ENCODE measurements around the gene ADAM12. TPM values are rescaled to one million over a fixed set of nuclear protein-coding genes. Genes with fewer than 3 reads are reported as not detected.

Gene ADAM12
- total and polyA plus RNA-seq, 9 of the 15 experiments (the other 6 are each of a cell fraction or from before 2014, with no cell fraction given) = not detected

DNA sequence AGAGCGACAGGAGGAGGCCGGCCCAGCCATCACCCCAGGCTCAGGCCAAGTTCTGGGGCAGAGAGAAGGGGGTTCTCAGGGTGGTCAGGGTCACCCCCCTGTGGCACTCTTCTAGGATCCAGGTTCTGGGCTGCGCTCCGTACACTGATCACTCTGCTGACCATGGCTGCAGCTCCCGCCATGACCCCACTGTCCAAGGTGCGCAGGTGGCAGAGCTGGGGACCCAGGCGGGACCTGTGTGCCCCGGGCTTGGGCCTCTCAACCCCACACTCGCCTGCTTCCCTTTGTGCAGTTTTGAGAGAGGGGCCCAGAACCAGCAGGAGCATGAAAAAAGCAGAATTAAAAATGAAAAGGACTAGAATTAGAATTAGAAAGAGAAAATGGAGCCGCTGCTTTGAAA is 264.8 kb downstream of the ADAM12 start (continued):
- TF ChIP-seq SRSF7 (optimal IDR thresholded peaks at IDR 0.05; ENCODE audit: low read depth, low read length) = no peak
- no peak for TF ChIP-seq MYBL2 (IDR thresholded peaks at IDR 0.05; ENCODE audit: low read depth)
- no peak for TF ChIP-seq MYBL2 (CRISPR knock-in tag; IDR thresholded peaks at IDR 0.05; ENCODE audit: borderline replicate concordance)
- no peak for TF ChIP-seq SPI1 (IDR thresholded peaks at IDR 0.05; ENCODE audit: borderline replicate concordance, low read depth, low read length)
- no peak for TF ChIP-seq ETS2 (tag; IDR thresholded peaks at IDR 0.05; ENCODE audit: borderline replicate concordance, poor library complexity, severe bottlenecking)
- TF ChIP-seq NFATC3 (IDR thresholded peaks at IDR 0.05) = no peak
- TF ChIP-seq ILK (tag; IDR thresholded peaks at IDR 0.05; ENCODE audit: borderline replicate concordance, low read depth) = no peak

GRCh38 chr10:126122881-126123280 is 265.4 kb downstream of the ADAM12 start:
- intact Hi-C loops (cut with micrococcal nuclease) (no loop called here), in situ Hi-C loops (cut with MboI) (no loop called here)
- no peaks in the 10 kb centered on the region for H3K79me2 ChIP-seq (ENCODE audit: control insufficient read depth, insufficient read depth, low read length)
- no peaks in the 10 kb centered on the region for H3K4me1 ChIP-seq (replicated peaks in 1 of 2; ENCODE audit: control insufficient read depth in 2 of 2, insufficient read depth in 2 of 2, low read length in 2 of 2)
- H3K4me3 ChIP-seq = no peak overlapping the region
- no peak for FAIRE-seq
- no peak overlapping the region for H3K9ac ChIP-seq (ENCODE audit: insufficient read depth in 1 of 2, low read depth in 2 of 2, low read length in 2 of 2)
- H3K9me1 ChIP-seq (ENCODE audit: control insufficient read depth, insufficient read depth, low read length) = no peaks in the 10 kb centered on the region
- no peaks in the 10 kb centered on the region for H3K27me3 ChIP-seq (ENCODE audit: control insufficient read depth in 2 of 2, insufficient read depth in 2 of 2, low read length in 2 of 2)
- WGBS (ENCODE audit: insufficient coverage, low coverage, missing lambda C conversion rate) = 0% methylated on average over 1 of the region's 1 CpG
- no peak overlapping the region for H3K27ac ChIP-seq (ENCODE audit: extremely low read depth, low read depth, low read length)
- ATAC-seq = no peak
- no peaks in the 10 kb centered on the region for H4K20me1 ChIP-seq (replicated peaks; ENCODE audit: control insufficient read depth, insufficient read depth, low read length)
- no peak for DNase-seq (ENCODE audit: extremely low read depth in 1 of 4, low spot score in 3 of 4)
- H3K9me3 ChIP-seq (replicated peaks; ENCODE audit: control insufficient read depth, insufficient read depth, low read depth, low read length) = no peaks in the 10 kb centered on the region
- H3K4me2 ChIP-seq (ENCODE audit: insufficient read depth, low read length) = no peak overlapping the region
- BruUV-seq (replicated peaks) = no TSS peak
- CTCF ChIA-PET (ENCODE audit: low intra/inter-chr PET ratio) = no interaction called here
- H2AFZ ChIP-seq (ENCODE audit: low read depth, low read length) = no peak overlapping the region
- no peaks in the 10 kb centered on the region for H3K36me3 ChIP-seq (ENCODE audit: control insufficient read depth, insufficient read depth, low read length)
- POLR2A ChIA-PET = no interaction called here
- TF ChIP-seq ZNF184 (CRISPR knock-in tag; IDR thresholded peaks at IDR 0.05) (no peak), U2AF1 (optimal IDR thresholded peaks at IDR 0.05; ENCODE audit: low read depth, low read length) (no peak), ZNF655 (CRISPR knock-in tag; IDR thresholded peaks at IDR 0.05) (no peak), GTF2F1 (IDR thresholded peaks at IDR 0.05; ENCODE audit: low read depth, low read length) (no peak), CBX8 (IDR thresholded peaks at IDR 0.05; ENCODE audit: borderline replicate concordance, extremely low read depth, low read depth, low read length, poor library complexity, severe bottlenecking) (no peak), ZBTB1 (CRISPR knock-in tag; IDR thresholded peaks at IDR 0.05; ENCODE audit: borderline replicate concordance, low read depth) (no peak)
- TF ChIP-seq, protein P1, sequence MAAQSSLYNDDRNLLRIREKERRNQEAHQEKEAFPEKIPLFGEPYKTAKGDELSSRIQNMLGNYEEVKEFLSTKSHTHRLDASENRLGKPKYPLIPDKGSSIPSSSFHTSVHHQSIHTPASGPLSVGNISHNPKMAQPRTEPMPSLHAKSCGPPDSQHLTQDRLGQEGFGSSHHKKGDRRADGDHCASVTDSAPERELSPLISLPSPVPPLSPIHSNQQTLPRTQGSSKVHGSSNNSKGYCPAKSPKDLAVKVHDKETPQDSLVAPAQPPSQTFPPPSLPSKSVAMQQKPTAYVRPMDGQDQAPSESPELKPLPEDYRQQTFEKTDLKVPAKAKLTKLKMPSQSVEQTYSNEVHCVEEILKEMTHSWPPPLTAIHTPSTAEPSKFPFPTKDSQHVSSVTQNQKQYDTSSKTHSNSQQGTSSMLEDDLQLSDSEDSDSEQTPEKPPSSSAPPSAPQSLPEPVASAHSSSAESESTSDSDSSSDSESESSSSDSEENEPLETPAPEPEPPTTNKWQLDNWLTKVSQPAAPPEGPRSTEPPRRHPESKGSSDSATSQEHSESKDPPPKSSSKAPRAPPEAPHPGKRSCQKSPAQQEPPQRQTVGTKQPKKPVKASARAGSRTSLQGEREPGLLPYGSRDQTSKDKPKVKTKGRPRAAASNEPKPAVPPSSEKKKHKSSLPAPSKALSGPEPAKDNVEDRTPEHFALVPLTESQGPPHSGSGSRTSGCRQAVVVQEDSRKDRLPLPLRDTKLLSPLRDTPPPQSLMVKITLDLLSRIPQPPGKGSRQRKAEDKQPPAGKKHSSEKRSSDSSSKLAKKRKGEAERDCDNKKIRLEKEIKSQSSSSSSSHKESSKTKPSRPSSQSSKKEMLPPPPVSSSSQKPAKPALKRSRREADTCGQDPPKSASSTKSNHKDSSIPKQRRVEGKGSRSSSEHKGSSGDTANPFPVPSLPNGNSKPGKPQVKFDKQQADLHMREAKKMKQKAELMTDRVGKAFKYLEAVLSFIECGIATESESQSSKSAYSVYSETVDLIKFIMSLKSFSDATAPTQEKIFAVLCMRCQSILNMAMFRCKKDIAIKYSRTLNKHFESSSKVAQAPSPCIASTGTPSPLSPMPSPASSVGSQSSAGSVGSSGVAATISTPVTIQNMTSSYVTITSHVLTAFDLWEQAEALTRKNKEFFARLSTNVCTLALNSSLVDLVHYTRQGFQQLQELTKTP (IDR thresholded peaks at IDR 0.05; ENCODE audit: low read depth in 1 of 2, partially characterized antibody in 2 of 2) = no peak
- TF ChIP-seq, protein P2, sequence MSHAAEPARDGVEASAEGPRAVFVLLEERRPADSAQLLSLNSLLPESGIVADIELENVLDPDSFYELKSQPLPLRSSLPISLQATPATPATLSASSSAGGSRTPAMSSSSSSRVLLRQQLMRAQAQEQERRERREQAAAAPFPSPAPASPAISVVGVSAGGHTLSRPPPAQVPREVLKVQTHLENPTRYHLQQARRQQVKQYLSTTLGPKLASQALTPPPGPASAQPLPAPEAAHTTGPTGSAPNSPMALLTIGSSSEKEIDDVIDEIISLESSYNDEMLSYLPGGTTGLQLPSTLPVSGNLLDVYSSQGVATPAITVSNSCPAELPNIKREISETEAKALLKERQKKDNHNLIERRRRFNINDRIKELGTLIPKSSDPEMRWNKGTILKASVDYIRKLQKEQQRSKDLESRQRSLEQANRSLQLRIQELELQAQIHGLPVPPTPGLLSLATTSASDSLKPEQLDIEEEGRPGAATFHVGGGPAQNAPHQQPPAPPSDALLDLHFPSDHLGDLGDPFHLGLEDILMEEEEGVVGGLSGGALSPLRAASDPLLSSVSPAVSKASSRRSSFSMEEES (CRISPR knock-in tag; IDR thresholded peaks at IDR 0.05) = no peak

All from K562 (cell line).